Measurements from ENCODE around the gene PELI1.

Gene PELI1

GRCh38 chr2:64063454-64063853 is 80.8 kb downstream of the PELI1 start:
- no peak for TF ChIP-seq ZNF560 (tag by site-specific recombination; IDR thresholded peaks at IDR 0.05; ENCODE audit: borderline replicate concordance)
- no peak for TF ChIP-seq ZSCAN5A (tag by site-specific recombination; IDR thresholded peaks at IDR 0.05)
- no peak for TF ChIP-seq TCF7L2 (IDR thresholded peaks at IDR 0.05; ENCODE audit: borderline replicate concordance, low read depth, low read length)
- no peak for TF ChIP-seq REST (tag by site-specific recombination; IDR thresholded peaks at IDR 0.05)
- TF ChIP-seq KLF8 (tag by site-specific recombination; IDR thresholded peaks at IDR 0.05), result no peak
- TF ChIP-seq ZFP37 (tag by site-specific recombination; IDR thresholded peaks at IDR 0.05), result no peak
- no peak for TF ChIP-seq ZNF23 (tag by site-specific recombination; IDR thresholded peaks at IDR 0.05; ENCODE audit: borderline replicate concordance)
- ChIA-PET POLR2A (no interaction called here), CTCF (no interaction called here)
- Histone ChIP-seq H3K36me3 (ENCODE audit: control insufficient read depth in 2 of 2, insufficient read depth in 1 of 2, low read length in 2 of 2) (no peaks in the 10 kb centered on the region), H3K4me1 (ENCODE audit: control insufficient read depth, insufficient read depth, low read length) (no peaks in the 10 kb centered on the region), H3K4me3 (ENCODE audit: low read depth, low read length) (no peak overlapping the region), H3K27ac (ENCODE audit: extremely low read depth, low read depth, low read length) (no peak overlapping the region), H3K9me3 (ENCODE audit: control insufficient read depth, insufficient read depth, low read depth, low read length) (no peaks in the 10 kb centered on the region)

- POLR2A ChIA-PET, result no interaction called here
- Histone ChIP-seq H3K4me1 (ENCODE audit: control insufficient read depth, insufficient read depth, low read length) (no peaks in the 10 kb centered on the region), H3K27ac (ENCODE audit: extremely low read depth, low read depth, low read length) (no peak overlapping the region), H3K4me3 (ENCODE audit: low read depth, low read length) (no peak overlapping the region), H3K9me3 (ENCODE audit: control insufficient read depth, insufficient read depth, low read depth, low read length) (no peaks in the 10 kb centered on the region), H3K36me3 (ENCODE audit: control insufficient read depth in 2 of 2, insufficient read depth in 1 of 2, low read length in 2 of 2) (no peaks in the 10 kb centered on the region)
- TF ChIP-seq PRDM1 (tag by site-specific recombination; IDR thresholded peaks at IDR 0.05) (peak; percentile 51; the same call in 1 of the 2 replicates), ZIC2 (tag by site-specific recombination; IDR thresholded peaks at IDR 0.05) (no peak)
- CTCF ChIA-PET, result interaction anchor here (0.6 kb wide), 2 partner anchors 10 to 236 kb away, joined by 3 to 4 read pairs; no protein-coding TSS in a partner anchor
These were observed 81.4 kb downstream of the PELI1 start for GRCh38 chr2:64062840-64063239.

GRCh38 chr2:64059270-64059669 is 85.0 kb downstream of the PELI1 start:
- TF ChIP-seq ZNF629 (tag by site-specific recombination; IDR thresholded peaks at IDR 0.05) (no peak), ZNF37A (tag by site-specific recombination; IDR thresholded peaks at IDR 0.05) (no peak), ZBTB20 (tag by site-specific recombination; IDR thresholded peaks at IDR 0.05) (no peak), ZNF138 (tag by site-specific recombination; IDR thresholded peaks at IDR 0.05; ENCODE audit: borderline replicate concordance) (no peak), ZNF645 (tag by site-specific recombination; IDR thresholded peaks at IDR 0.05) (no peak), ZNF114 (tag by site-specific recombination; IDR thresholded peaks at IDR 0.05) (no peak), ZBTB26 (tag by site-specific recombination; optimal IDR thresholded peaks at IDR 0.05) (no peak)
- CTCF ChIA-PET, result interaction anchor here (0.6 to 0.7 kb wide), 3 partner anchors 62 to 820 kb away, joined by 3 to 4 read pairs (median 4); no protein-coding TSS in a partner anchor
- Histone ChIP-seq H3K9me3 (ENCODE audit: control insufficient read depth, insufficient read depth, low read depth, low read length) (no peaks in the 10 kb centered on the region), H3K36me3 (ENCODE audit: control insufficient read depth in 2 of 2, insufficient read depth in 1 of 2, low read length in 2 of 2) (no peaks in the 10 kb centered on the region), H3K4me3 (ENCODE audit: low read depth, low read length) (no peak overlapping the region), H3K27ac (ENCODE audit: extremely low read depth, low read depth, low read length) (no peak overlapping the region), H3K4me1 (ENCODE audit: control insufficient read depth, insufficient read depth, low read length) (no peaks in the 10 kb centered on the region)
- POLR2A ChIA-PET, result interaction anchor here (0.6 kb wide), 1 partner anchor 15 kb away, joined by 3 read pairs; no protein-coding TSS in a partner anchor
